Lower leg skin (tissue), 3 donors: Measurements from ENCODE around the gene TIMP2.

Source experiments
- POLR2A ChIP-seq, 2 donors: fragments of 450-650 bp; IDR thresholded peaks; one replicate each; pipeline ENCODE4 v1.6.1; 2016 to 2017; ENCODE audit warnings: antibody characterized with exemption in 2 of 2, mild to moderate bottlenecking in 1 of 2, moderate library complexity in 1 of 2
- TF ChIP-seq, protein P1 (sequence below), 3 donors: fragments of 450-650 bp; IDR thresholded peaks; one replicate each; pipeline ENCODE4 v1.5.1; 2016; ENCODE audit warnings: antibody characterized with exemption in 3 of 3, mild to moderate bottlenecking in 3 of 3, moderate library complexity in 2 of 3

DNA sequence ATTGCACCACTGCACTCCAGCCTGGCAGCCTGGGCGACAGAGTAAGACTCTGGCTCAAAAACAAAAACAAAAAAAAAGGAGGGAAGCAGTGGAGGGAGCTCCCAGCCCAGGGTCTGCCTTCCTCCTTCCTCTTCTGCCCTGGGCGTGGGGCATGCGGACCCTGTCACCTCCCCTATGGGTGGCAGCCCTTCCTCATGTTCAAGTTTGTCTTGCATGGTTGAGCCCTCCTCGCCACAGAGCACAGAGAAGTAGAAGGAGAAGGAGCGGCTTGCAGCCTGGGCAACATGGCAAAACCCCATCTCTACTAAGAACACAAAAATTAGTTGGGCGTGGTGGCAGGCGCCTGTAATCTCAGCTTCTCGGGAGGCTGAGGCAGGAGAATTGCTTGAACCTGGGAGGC lies 21.4 kb upstream of the TIMP2 start:
- TF ChIP-seq, protein P1, sequence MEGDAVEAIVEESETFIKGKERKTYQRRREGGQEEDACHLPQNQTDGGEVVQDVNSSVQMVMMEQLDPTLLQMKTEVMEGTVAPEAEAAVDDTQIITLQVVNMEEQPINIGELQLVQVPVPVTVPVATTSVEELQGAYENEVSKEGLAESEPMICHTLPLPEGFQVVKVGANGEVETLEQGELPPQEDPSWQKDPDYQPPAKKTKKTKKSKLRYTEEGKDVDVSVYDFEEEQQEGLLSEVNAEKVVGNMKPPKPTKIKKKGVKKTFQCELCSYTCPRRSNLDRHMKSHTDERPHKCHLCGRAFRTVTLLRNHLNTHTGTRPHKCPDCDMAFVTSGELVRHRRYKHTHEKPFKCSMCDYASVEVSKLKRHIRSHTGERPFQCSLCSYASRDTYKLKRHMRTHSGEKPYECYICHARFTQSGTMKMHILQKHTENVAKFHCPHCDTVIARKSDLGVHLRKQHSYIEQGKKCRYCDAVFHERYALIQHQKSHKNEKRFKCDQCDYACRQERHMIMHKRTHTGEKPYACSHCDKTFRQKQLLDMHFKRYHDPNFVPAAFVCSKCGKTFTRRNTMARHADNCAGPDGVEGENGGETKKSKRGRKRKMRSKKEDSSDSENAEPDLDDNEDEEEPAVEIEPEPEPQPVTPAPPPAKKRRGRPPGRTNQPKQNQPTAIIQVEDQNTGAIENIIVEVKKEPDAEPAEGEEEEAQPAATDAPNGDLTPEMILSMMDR (IDR thresholded peaks at IDR 0.05), result no peak
- TF ChIP-seq POLR2A (IDR thresholded peaks at IDR 0.05), result no peak
